Hematopoietic multipotent progenitor cell (in vitro differentiated cells): Measurements from ENCODE around the gene MYO1G. TPM values are rescaled to one million over a fixed set of nuclear protein-coding genes. Genes with fewer than 3 reads are reported as not detected.
A peak's percentile ranks its signal among the peaks of the same experiment; 100 is the strongest.
"Not testable (repeated sequence)": the region's sequence is repeated elsewhere in the genome, so short reads cannot be mapped to it uniquely, and the experiment has no call there.

Experiments
- DNase-seq, 3 donors: peaks; one replicate each; pipeline ENCODE4 v3.0.0-alpha.2; 2011 to 2015; ENCODE audit warnings: low read depth in 2 of 3, low spot score in 2 of 3
- total RNA-seq: library from RNA; depleted of rRNA; stranded (reverse); fragments of >200 nt; gene quantifications from one replicate; pipeline ENCODE4 v1.2.3, GENCODE V29; 2012

Gene MYO1G
- 150 TPM for total RNA-seq

GRCh38 chr7:44978511-44979366 is at the start of gene MYO1G:
TSS of gene MYO1G (minus strand) at chr7:44979015. CDS start at chr7:44978961, 54 bp downstream.
- DNase-seq = peak; percentile 67 to 95 (median 94)

- no peak for DNase-seq
Measured at GRCh38 chr7:45028138-45028919, 49.5 kb upstream of the MYO1G start.

- DNase-seq = no peak
Measured at GRCh38 chr7:45027774-45028114, 48.9 kb upstream of the MYO1G start.

GRCh38 chr7:45026984-45027773 is 48.4 kb upstream of the MYO1G start:
- peak in 2 of 3 donors; percentile 82 to 86 for DNase-seq

DNA sequence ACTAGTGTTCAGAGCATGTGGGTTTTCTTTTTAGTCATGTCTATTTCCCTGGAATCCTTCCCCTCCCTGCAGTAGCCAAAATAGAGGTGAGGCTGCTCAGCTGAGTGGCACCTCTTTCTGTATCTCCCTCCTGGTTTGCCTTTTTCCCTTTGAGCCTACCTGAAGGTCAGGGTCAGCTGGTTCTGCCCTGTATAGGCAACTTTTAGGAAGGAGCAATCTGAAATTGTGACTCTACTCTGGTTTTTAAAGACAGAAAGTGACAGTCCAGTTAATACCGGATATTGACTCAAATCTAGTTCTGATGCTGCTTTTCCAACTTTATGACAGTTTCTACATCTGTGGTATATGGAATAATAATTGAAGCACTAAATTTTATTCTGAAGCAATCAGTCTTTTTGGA is 47.2 kb upstream of the MYO1G start:
- no peak for DNase-seq

DNA sequence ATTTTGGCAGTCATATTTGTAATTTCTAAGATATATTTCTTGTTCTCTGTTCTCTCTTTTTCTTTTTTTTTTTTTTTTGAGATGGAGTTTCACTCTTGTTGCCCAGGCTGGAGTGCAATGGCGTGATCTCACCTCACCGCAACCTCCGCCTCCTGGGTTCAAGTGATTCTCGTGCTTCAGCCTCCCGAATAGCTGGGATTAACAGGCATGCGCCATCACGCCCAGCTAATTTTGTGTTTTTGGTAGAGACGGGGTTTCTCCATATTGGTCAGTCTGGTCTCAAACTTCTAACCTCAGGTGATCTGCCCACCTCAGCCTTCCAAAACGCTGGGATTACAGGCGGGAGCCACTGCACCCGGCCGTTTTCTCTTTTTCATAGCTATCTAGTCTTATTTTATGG is 46.7 kb upstream of the MYO1G start:
- not testable (repeated sequence) for DNase-seq

GRCh38 chr7:45024126-45024744 is 45.4 kb upstream of the MYO1G start:
- DNase-seq = no peak

DNA sequence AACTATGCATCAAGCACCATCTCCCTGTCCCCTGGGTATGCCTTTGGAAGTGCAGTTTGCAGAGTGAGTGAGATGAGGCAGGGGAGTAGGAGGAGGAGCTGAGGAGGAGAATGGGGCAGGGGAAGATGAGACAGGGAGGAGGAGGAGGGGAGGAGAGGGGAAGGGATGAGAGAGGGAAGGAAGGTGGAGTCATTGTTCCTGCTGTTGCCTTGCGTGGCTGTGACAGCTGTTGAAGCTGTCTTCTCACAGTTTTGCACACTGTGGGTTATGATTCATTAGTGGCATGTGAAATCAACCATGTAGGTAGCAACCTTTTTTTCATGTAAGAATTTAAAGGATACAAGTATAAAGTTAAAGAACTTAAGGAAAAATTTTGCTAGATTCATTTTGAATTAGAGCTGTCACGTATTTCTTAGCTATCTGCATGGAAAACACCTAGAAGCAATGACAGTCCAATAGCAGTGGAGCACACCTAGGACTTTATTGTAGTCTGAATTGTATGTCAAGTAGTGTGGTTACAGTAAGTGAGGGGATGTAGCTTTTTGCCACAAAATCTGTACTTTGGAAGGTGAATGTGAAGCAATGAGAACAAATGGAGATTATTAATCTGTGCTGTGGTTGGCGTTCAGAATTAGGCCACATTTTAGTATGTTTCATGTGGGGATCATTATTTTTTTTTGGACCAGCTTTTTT is 42.9 kb upstream of the MYO1G start:
- peak in 2 of 3 donors; percentile 36 to 68 for DNase-seq

DNA sequence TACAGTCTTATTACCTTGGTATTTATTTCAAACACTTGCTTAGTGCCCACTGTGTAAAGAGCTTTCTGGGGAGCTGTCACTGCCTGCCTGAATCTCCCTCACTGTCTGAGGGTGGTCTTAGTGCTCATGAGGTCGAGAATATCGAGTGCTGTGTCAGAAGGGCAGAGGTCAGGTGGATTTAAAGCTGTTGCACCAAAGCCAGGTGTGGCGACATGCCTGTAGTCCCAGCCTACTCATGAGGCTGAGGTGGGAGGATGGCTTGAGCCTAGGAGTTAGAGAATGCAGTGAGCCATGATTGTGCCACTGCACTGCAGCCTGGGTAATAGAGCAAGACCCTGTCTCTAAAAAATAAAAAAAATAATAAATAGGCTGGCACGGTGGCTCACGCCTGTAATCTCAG is 42.1 kb upstream of the MYO1G start:
- no peak for DNase-seq

DNA sequence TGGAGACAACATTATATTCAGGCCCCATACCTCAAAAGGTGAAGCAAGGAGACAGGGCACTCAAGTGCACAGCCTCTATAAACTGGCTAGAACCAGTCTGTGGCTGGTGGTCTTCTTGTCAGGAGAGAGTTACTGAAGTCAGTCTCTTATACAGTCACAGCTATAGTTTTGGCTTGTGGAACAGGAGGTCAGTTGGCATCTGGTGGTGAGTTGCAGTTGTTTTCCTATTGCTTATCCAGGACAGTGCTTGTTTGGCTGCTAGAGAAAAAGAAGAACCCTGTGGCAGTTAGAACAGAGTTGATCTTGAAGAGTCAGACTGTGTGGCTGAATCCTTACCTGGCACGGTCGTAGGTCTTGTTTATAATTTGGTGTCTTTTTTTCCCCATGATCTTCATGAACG is 38.4 kb upstream of the MYO1G start:
- DNase-seq = no peak

DNA sequence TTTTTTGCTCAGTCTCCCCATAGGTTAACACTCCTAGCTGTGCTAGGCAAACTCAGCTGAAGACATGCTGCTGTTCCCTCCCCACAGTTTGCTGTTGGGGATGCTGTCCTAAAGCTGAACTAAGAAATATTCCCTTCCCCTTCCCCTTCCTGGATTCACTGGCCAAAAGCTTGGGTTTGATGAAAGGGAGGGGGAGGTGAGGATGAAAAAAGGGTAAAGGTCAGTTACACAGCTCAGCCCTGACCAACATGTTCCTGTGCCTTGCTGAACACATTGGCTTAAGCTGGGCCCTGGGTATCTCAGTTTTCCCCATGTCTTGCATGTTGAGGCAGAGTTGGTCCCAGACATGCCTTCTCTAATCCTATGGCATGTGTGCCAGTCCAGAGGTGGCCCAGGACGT is 36.5 kb upstream of the MYO1G start:
- DNase-seq = no peak

DNA sequence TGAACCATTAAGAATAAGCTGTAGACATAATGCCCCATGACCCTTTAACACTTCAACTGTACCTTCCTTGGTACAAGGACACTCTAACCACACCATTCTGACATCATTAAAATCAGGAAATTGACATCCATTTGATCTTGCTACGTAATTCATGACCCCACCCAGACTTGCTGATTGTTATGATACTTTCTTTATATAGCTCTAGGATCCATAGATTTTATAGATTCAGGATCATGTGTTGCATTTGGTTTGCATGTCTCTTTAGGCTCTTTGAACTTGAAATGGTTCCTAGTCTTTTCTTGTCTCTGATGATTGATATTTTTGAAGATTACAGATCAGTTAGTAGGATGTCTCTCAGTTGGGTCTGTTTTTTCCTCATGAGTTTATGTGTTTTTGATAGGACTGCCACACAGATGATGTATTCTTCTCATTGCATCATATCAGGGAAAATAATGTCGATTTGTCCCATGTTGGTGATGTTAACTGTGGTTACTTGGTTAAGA is 34.7 kb upstream of the MYO1G start:
- no peak for DNase-seq

- DNase-seq = no peak
Measured at GRCh38 chr7:45007571-45008328, 28.9 kb upstream of the MYO1G start.

DNA sequence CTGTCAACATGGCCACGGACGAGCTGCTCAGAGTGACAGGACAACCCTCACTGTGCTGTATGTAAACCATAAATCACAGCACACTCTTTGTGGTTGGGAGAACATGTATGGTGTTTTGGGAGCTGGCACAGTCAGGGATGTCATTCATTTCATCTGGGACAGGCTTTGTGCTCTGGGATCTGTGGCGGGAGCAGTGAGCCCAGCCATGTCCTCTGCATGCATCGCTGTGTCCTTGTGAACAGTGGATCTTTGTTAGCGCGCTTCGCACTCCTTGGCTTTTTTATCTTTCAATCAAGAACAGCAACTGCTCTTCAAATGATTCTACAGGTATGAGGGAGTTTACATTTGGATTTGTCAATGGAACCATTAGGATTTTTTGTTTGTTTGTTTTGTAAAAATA is 28.3 kb upstream of the MYO1G start:
- DNase-seq = no peak

- DNase-seq = no peak
Measured at GRCh38 chr7:45003789-45004188, 25.0 kb upstream of the MYO1G start.

GRCh38 chr7:45001826-45002225 is 23.0 kb upstream of the MYO1G start:
- DNase-seq = no peak

DNA sequence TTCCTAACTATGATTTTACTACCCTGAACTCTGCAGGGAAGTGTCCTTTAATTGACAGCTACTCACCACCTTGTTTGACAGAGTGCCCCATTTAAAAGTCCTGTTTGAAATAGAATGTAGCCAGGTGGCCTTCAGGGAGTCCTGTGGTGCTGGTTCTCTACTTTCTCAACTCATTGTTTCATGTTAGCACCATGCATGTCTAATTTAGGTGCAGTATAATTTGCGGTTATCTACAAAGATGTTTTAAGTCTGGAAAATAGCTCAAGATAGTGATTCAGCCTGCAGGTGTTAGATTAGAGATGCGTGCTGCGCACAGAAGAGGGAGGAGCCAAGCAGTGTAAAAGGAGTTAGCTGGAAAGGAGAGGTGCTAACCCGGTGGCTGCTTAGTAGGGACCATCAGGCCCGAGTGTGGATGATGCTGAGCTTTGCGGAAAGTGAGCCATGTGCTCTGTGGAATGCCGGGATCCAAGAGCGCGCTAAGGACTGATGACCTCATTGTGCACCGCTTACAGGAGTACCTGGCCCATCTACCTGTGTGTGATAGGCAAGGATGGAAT is 22.4 kb upstream of the MYO1G start:
- peak in 1 of 3 donors; percentile 28 for DNase-seq

- no peak for DNase-seq
Measured at GRCh38 chr7:45000093-45001032, 21.5 kb upstream of the MYO1G start, which contains the start of gene CCM2. TSS of gene CCM2 (plus strand) at chr7:45000201. CDS start at chr7:45000334, 133 bp downstream.
